HG02884 (cell line): ENCODE data around the gene FYN.

Source experiments
- ATAC-seq: cut with Tn5 transposase; IDR thresholded peaks from one replicate; pipeline ENCODE4 v1.9.1; 2021; ENCODE audit warnings: mild to moderate bottlenecking, moderate library complexity; ENCODE audit not compliant: unreplicated experiment

FYN gene

DNA sequence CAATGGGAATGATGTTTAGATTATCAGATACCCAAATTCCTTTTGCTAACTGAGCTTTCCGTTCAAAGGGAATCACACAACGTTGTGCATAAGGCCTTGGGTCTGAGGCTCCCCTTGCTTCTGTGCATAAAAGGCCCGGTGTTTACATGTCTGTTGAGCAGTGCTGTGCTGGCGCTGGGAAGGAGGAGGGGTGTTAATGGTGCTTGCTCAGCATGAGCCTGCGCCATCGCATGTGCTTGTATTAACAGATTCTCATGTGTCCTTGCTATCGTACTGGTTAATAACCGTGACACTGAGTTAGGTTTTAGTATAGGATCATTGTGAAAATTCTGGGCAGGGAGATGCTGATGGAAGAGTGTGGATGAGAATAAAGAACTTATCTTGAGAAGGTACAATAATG lies 205.3 kb downstream of the FYN start:
- no peak for ATAC-seq

DNA sequence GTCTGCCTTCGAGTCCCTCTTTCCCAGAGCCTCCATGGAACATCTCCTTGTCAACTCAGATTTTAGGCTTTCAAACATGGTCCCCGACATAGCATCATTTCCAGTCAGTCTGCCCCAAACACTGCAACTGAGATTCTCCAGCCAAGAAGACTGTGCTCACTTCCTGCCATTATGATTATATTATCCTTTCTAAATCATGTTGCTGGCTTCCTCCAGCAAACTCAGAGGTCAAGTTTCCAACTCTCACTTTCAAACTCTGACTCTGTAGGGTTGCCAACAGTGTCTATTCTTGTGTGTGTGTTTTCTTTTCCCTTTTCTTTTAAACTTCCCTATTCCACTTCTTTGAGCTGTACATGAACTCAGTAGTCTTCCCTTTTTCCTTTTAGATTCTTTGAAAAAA lies 206.4 kb downstream of the FYN start:
- ATAC-seq = no peak

DNA sequence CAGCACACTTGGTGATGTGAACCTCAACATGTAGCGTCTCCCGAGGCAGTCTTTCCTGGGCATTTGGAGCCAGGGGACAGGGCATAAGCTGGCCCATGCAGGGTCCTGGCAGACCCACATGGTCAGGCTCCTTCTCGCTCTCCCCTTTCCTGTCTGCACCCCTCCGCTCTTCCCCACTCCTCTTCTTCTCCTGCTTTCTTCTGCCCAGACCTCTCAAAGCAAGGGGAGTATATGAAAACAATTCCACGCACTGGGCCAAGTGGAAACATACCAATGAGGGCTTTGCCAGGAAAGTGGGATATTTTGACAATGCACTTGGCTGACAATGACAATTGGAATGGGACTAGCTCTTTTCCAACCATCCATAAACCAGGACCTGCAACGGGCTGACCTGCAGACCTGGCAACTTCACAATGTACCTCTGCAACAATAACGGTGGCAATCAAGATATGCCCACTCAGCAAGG lies 208.7 kb downstream of the FYN start:
- no peak for ATAC-seq

DNA sequence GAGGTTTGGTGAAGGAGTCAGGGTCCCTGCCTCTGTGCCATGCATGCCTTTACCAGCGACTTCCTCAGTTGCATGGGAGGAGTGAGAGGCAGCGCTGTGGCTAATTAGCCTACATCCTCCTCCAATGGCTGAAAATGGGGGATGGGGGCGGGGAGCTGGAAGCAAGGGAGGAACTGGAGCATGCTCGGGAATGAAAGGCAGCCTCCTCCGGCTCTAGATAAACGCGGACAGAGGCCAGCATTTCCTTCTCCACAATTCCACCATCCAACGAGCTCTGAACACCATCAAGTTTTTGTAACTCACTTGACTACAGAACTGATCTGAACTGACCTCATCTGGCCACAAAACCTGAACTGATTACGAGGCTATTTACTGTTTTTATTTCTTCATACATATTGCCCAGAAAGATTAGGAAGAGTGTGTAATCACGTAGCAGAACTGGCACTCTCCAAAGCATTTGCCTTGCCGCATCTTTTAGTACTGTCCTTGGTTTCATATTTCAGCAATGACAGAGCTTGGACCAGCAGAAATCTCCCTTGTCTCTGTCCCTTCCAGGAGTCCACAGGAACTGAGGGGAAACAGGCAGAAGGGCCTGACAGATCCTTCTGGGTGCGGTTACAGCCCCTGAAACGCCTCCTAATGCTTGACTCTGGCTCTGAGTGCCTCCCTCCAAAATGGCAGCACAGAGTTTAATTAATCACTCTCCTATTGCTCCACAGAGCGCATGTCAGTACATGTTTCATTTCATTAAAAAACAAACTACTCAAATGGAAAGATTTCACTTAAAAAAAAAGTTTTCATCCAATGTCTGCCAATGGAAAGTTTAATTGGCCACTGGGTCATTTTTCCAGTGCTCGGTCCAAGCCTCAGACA lies 209.3 kb downstream of the FYN start:
- no peak for ATAC-seq

DNA sequence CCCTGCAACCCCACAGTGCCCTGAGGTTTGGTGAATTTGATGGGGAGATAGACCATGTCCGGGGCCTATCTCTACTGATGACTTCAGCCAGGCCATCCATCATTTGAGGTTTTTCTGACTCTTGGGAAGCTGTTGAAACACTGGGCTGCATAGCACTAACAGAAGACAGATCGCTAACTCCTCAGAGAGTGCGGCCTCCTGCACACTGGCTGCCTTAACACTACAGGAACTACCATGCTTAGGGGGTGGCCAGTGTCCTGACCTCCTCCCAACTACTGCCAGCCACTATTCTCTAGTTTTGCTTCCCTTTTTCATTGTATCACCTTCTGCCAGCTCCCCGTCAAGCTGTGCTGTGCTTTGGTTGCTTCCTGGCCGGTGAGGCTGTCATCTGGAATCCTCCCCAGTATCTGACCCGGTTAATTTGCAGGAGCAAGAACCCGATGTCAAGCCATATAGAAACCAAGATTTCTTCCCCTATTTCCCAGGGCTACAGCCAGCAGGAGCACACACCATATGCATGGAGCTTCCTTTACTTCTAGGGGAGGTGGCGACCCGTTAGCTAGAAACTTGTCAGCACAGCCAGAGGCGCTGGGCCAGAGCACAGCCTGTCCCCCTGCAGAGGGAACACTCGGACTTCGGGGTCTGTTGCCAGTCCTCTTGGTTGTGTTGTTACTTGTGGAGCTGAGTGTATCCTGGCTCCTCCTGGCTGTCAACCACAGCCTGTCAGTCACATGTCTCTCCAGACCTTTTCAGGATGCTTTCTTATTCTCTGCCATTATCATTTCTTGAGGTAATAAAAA lies 210.3 kb downstream of the FYN start:
- no peak for ATAC-seq

DNA sequence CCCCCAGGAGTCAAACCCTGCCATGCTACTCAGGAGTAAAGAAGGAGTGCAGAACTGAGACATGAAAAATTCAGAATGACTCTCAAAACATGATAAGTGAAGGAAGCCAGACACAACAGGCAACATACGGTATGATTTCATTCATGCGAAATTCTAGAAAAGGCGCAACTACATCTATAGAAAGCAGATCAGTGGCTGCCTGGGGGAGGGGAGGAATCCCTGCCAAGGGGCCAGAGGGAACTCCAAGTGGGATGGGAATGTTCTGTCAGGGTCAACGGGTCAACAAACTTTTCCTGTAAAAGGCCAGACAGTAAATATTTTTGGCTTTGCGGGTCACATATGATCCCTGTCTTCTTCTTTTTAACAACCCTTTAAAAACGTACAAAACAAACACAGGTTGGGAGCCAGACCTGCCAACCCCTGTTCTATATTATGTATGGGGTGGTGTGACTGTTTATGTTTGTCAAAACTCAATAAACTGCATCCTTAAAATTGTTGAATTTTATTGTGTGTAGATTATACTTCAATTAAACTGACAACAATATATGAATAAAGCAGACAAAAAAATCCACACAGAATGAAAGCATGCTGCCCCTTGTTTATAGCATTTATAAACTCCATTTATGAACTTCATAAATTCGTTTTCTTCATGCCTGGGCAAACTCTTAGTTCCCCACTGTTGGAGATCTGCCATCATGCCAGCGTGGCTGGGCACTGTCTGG lies 211.0 kb downstream of the FYN start:
- ATAC-seq = no peak

DNA sequence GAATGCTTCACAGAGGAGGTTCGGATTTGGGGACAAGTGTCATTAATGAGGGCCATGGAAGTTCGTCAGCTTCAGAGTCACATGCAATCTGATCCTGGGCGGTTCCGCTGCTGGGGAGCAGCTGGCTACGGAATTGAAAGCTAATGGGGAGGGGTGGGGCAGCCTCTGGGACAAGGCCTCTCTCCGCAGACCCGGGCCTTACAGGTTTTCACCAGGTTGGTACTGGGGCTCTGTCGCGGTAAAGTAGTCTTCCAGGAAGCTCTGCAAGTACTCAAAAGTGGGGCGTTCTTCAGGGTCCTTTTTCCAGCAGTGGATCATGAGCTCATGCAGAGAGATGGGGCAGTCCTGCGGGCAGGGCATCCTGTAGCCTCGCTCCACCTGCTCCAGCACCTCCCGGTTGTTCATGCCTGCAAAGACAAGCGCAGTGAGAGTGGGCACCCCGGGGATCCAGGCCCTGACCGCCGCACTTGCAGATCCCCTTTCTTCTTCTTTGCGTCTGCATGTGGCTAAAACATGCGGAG lies 211.7 kb downstream of the FYN start:
- no peak for ATAC-seq

DNA sequence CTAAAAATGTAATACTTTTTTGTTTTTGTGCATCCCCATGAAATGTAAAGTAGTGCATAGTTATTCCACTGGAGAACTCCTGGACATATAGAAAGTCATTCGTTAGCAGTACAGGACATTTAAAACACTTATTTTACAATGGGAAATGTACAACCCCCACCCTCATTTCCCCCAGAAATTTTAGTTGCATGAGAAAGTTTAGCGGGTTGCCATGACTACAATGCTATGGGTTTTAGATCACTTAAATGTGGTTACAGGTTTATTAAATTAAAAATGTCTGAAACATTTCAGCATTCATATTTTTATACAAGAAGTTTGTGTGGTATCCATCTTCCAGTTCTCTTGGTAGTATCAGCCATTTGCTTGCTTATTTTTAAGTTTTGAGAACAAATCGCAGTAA lies 212.7 kb downstream of the FYN start:
- ATAC-seq = no peak

DNA sequence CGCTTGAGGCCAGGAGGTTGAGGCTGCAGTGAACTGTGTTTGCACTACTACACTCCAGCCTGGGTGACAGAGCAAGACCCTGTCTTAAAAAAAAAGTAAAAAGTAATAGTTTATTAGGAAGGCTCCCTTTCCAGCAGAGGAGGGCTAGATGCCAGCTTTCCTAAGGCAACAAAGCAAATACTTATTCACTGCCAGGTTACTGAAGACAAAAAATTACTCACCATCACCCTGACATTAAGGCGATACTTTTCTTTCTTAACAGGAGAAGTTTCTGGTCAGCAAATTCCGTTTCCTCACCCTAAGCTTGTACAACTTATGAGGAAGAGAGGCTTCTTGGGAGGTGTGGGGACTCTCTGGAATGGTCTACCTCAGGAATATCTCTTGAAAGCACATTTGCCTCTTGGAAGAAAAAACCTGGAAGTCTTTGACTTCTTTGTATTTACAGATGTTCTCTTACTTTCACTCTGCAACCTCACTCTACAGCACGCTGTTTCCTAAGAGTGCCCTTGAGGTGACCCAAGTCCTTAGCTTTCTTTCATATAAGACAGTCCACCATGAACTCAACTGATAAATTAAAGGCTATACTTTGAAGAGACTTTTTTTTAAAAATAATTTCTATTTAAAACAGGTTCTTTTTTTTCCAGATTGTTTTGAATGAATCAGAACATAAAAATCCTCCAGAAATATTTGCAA lies 214.6 kb downstream of the FYN start:
- no peak for ATAC-seq

DNA sequence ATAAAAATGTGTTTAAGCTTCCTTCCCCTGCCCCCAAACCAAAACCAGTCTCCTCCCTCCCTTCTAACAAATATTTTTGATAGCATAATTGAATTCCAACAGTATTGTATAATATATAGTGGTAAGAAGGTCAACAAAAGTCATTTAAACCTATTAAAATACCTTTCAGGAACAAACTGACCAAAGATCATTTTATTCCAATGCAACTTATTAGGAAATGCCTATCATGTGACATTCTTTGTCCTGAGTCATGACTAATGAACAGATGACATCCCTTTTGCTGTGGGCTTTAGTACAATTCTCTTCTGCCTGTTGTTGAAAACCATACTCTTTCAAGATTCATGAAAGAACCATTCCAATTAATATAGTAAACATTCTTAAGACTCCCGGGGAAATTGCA lies 216.1 kb downstream of the FYN start:
- no peak for ATAC-seq

DNA sequence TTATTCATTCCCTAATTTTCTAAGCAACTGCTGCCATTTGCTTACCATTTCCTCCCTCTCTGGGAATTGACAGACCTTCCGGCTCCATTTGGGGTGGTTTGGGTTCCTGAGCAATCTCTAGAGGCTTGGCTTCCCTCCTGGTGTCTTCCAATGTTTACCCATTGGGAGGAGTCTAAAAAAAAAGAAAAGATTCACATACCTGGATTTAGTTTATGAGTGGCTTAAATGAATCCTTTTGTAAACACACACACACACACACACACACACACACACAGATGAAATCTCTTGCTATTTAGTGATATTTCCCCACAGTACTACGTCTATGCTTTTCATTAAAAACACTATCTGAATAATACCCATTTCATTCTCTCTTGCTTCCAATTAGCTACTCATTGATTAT lies 219.3 kb downstream of the FYN start:
- ATAC-seq = no peak

DNA sequence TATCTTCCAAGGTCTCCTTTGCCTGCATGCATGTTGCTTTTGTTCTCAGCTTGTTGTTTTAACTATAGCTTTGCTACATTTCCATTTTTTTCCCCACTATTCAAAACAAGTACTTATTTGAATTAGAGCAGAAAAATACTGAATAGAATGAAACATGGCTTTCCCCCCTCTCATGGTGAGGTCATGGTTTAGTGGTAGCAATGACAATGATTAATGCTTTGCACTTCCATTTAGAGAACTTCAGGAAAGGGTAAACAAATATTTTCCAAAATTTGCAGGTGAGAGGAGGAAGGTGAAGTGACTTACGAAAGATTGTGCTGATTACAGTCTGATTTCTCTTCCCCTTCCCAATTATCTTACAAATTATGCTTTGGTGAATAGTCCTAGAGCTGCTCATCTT lies 219.8 kb downstream of the FYN start:
- ATAC-seq = no peak

DNA sequence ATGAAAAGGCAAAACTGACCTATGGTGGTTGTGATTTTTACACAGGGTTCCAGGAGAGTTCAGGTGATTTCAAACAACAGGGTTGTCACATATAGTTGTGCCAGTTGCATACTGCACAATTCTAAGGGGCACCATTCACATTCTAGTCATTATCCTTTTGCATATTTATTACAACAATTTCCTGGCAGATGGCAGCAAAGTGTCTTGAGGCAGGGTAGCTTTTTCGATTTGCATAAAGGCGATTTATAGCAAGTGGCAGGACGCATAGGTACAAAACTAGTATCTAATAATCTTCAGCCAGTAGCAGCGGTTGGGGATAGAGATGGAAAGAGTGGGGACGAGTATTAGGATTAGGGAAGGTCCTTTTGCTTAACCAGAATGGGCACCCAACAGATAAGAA lies 221.1 kb downstream of the FYN start:
- ATAC-seq = no peak

DNA sequence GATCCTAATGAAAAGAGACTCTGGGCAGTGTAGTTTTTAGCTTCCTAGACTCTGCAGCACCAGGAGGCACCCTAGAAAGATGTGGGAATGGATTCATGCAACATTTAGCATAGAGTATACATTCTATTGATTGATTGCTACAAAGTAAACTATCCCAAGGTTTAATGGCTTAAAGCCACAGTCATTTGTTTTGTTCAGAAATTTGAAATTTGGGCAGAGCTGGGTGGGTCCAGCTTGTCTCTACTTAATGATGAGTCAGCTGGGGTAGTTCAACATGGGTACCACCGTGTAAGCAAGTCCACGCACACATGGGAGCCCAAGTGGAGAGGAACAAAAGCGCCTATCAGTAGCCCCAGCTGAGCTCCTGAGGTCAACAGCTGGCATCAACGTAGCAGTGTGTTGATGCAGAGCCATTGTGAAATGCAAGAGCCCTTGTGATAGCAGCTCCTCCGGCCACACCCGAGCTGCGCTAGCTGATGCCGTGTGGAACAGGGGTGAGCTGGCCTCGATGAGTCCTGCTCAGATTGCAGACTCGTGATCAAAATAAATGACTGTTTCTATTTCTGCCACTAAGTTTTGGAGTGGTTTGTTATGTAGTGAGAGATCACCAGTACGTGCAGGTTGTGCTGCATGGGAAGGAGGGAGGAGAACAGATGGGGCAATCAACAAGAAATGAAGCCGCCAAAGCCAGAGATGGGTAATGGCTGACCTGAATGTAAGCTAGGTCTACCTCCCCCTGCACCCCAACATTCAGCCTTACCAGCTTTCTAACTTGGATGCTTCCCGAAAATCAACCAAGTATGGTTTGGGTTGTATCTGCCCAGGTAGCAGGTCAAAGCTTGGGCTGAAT lies 221.8 kb downstream of the FYN start:
- ATAC-seq = no peak

DNA sequence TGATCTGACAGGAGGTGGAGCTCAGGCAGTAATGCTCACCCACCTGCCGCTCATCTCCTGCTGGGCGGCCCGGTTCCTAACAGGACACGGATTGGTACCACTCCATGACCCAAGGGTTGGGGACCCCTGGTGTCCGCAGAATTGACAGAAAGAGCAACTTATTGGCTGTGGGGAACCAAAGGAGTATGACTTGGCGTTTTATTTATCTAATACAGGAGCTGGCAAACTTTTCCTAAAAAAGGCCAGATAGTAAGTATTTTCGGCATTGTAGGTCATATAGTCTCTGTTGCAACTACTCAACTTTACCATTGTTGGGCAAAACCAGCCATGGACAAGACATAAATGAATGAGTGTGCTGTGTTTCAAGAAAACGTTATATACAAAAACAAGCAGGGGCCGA lies 223.2 kb downstream of the FYN start:
- ATAC-seq = no peak

DNA sequence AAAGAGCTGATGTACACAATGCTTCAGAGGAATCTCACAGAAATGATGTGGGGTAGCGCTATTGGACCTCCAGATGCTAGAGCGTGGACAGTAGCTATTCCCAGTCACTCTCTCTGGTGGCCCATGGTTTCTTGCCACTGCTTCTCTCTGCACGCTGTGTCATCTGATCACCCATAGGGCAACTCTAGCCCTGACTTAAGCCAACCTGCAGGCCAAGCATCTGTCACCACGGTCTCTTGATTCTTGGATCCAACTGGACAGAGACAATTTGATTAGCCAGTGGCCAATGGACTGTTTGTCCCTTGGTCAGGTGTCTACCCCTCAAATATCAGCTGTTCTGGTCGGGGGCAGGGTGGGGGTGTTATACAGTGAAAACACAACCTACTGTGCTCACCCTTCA lies 225.2 kb downstream of the FYN start:
- no peak for ATAC-seq

DNA sequence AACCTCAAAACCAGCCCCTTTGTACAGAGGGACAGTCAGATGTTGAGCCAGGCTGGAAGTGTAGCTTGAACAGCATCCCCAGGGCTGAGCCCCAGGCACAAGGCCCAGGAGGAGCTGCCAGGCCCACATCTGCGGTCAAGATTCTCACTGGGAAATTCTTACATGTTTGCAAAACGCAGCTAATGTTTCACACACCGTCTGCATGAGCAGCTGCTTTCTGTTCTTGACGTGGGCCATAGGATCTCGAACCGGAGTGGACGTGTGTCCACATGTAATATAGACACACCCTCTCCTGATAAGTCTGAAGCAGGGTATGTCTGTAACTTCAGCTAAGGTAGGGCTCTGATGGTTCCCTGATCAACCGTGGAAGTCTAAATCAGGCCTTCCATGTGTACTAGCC lies 226.3 kb downstream of the FYN start:
- no peak for ATAC-seq

DNA sequence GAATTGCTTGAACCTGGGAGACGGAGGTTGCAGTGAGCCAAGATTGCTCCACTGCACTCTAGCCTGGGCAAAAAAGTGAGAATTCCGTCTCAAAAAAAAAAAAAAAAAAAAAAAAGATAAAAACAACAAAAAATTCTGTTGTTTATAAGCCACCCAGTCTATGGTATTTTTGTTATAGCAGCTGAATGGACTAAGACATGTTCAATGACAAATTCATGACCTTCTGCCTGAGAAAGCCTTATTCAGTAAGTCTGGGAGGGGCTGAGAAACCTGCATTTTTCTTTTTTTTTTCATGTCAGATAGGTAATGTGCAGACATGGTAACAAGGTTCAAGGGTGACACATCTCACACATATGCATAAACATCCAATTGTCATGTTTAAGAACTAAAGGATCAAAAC lies 227.2 kb downstream of the FYN start:
- no peak for ATAC-seq

DNA sequence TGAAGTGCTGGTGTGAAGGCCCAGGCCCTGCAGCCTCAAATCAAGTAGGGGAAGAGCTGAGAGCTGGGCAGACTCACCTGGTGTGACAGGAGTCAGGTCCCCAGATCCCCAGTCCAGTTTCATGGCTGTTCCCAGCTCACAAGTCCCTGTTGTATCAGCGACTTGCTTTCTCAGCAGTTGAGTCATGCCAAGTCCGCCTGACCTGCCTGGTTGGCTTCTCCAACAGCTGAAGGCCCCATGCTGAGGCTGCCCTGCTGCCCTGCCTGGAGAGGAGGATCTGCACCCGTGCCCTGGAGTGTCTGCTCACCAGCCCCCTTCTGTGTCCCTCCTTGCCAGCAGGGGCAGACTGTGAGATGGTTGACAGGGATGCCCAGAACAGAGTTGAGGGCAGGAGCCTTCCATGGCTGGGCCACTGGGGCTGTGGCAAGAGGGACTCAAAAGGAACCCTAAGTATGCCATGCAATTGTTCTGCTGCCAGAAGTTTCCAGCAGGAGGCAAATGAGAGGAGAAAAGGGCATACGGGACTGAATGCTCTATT lies 228.3 kb downstream of the FYN start:
- no peak for ATAC-seq
